HUDEP-2 (cell line): ENCODE results near the gene FZD8.
"Not testable (repeated sequence)": the region's sequence is repeated elsewhere in the genome, so short reads cannot be mapped to it uniquely, and the experiment has no call there.

Experiments used
- DNase-seq, 76 experiments: peaks; one replicate each; lab custom pipeline; 2025; ENCODE audit not compliant: unreplicated experiment in 76 of 76; lab: John Stamatoyannopoulos, UW

FZD8 gene

GRCh38 chr10:35642035-35642792, at the start of gene FZD8:
FZD8 (minus strand) TSS chr10:35642296; CDS start chr10:35641429, 867 bp downstream.
- DNase-seq: peak in 74 of 76 experiments; percentile 19 to 82 (median 68)

GRCh38 chr10:35691522-35692236, 49.6 kb upstream of the FZD8 start:
- DNase-seq: no peak

GRCh38 chr10:35690534-35690933, 48.4 kb upstream of the FZD8 start:
- no peak for DNase-seq

GRCh38 chr10:35685858-35686257, 43.8 kb upstream of the FZD8 start:
- not testable (repeated sequence) for DNase-seq

GRCh38 chr10:35685402-35685801, 43.3 kb upstream of the FZD8 start:
- no peak for DNase-seq

GRCh38 chr10:35684586-35684985, 42.5 kb upstream of the FZD8 start:
- DNase-seq: no peak

- DNase-seq: no peak
Measured at GRCh38 chr10:35675846-35676245, 33.8 kb upstream of the FZD8 start.

GRCh38 chr10:35674843-35675242, 32.7 kb upstream of the FZD8 start:
- DNase-seq: no peak

- DNase-seq: no peak
Measured at GRCh38 chr10:35668865-35669650, 27.0 kb upstream of the FZD8 start.

GRCh38 chr10:35667971-35668370, 25.9 kb upstream of the FZD8 start:
- DNase-seq: no peak

GRCh38 chr10:35667270-35667889, 25.3 kb upstream of the FZD8 start:
- DNase-seq: no peak

- DNase-seq: no peak
Measured at GRCh38 chr10:35661236-35661635, 19.1 kb upstream of the FZD8 start.

GRCh38 chr10:35659456-35659855, 17.4 kb upstream of the FZD8 start:
- no peak for DNase-seq

GRCh38 chr10:35657621-35658020, 15.5 kb upstream of the FZD8 start:
- DNase-seq: no peak

- DNase-seq: no peak
Measured at GRCh38 chr10:35652824-35653223, 10.7 kb upstream of the FZD8 start.

- no peak for DNase-seq
Measured at GRCh38 chr10:35650894-35651293, 8.8 kb upstream of the FZD8 start.

- no peak for DNase-seq
Measured at GRCh38 chr10:35644050-35644950, 2.2 kb upstream of the FZD8 start.

GRCh38 chr10:35643151-35644049, 1.3 kb upstream of the FZD8 start:
- peak in 23 of 76 experiments; percentile 1 to 39 (median 10) for DNase-seq

GRCh38 chr10:35642793-35643114, 658 bp upstream of the FZD8 start:
- DNase-seq: no peak
